ENCODE measurements around the gene THBS2. TPM values are rescaled to one million over a fixed set of nuclear protein-coding genes. Genes with fewer than 3 reads are reported as not detected.

The THBS2 gene
- total RNA-seq, 1 donor from 2014 or later = 709 TPM

- peaks cover 0 to 10% of the 10 kb centered on the region in 2 donors for H3K4me1 ChIP-seq
- no peak for TF ChIP-seq CTCF (IDR thresholded peaks at IDR 0.05)
- H3K4me3 ChIP-seq = no peak overlapping the region
- H3K27ac ChIP-seq = peak overlapping the region in 1 of 2 donors; percentile 44
- DNase-seq (ENCODE audit: low spot score in 2 of 2) = no peak
- H3K9me3 ChIP-seq = no peaks in the 10 kb centered on the region
- intact Hi-C loops (cut with DNase I) = no loop called here
- H3K36me3 ChIP-seq = peaks cover 63 to 81% of the 10 kb centered on the region in 2 donors
- no peaks in the 10 kb centered on the region for H3K27me3 ChIP-seq
Measured at GRCh38 chr6:169241688-169242350, 11.8 kb downstream of the THBS2 start.

- intact Hi-C loops (cut with DNase I) = no loop called here
- Histone ChIP-seq H3K4me3 (no peak overlapping the region), H3K36me3 (peaks cover 59 to 75% of the 10 kb centered on the region in 2 donors), H3K4me1 (peaks cover 0 to 3% of the 10 kb centered on the region in 2 donors), H3K27ac (peak overlapping the region; percentile 44 to 57), H3K9me3 (no peaks in the 10 kb centered on the region), H3K27me3 (no peaks in the 10 kb centered on the region)
- no peak for DNase-seq (ENCODE audit: low spot score in 2 of 2)
- TF ChIP-seq CTCF (IDR thresholded peaks at IDR 0.05) = no peak
Measured at GRCh38 chr6:169240591-169241390, 12.9 kb downstream of the THBS2 start.

- H3K36me3 ChIP-seq = peaks cover 56 to 75% of the 10 kb centered on the region in 2 donors
- H3K9me3 ChIP-seq = no peaks in the 10 kb centered on the region
- H3K4me1 ChIP-seq = peaks cover 0 to 3% of the 10 kb centered on the region in 2 donors
- H3K4me3 ChIP-seq = no peak overlapping the region
- no peaks in the 10 kb centered on the region for H3K27me3 ChIP-seq
- no peak for TF ChIP-seq CTCF (IDR thresholded peaks at IDR 0.05)
- peak overlapping the region; percentile 44 to 57 for H3K27ac ChIP-seq
- intact Hi-C loops (cut with DNase I) = no loop called here
- DNase-seq (ENCODE audit: low spot score in 2 of 2) = no peak
Measured at GRCh38 chr6:169240125-169240524, 13.5 kb downstream of the THBS2 start.

DNA sequence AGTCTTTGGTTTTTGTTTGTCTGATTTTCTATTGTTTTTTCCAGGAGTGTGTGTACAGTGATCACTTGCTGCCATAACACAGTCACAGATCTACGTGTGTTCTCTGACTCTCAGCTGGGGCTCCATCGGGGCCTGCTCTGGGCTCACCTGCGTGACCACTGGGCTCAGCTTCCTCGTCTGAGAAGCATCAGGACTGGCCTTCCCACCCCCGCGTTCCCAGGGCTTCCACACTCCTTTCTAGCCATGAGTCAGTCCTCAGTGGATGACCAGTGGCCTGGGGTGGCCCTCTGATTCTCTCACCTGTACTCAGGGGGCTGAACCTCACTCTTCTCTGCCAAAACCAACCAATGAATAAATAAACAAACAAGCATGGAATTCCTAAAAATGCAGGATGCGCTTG is 14.5 kb downstream of the THBS2 start:
- no peaks in the 10 kb centered on the region for H3K4me1 ChIP-seq
- peaks cover 53 to 75% of the 10 kb centered on the region in 2 donors for H3K36me3 ChIP-seq
- no peak for DNase-seq (ENCODE audit: low spot score in 2 of 2)
- no peaks in the 10 kb centered on the region for H3K9me3 ChIP-seq
- intact Hi-C loops (cut with DNase I) = no loop called here
- TF ChIP-seq CTCF (IDR thresholded peaks at IDR 0.05) = no peak
- H3K4me3 ChIP-seq = no peak overlapping the region
- H3K27me3 ChIP-seq = no peaks in the 10 kb centered on the region
- peak overlapping the region in 1 of 2 donors; percentile 44 for H3K27ac ChIP-seq

GRCh38 chr6:169238766-169239165 is 14.9 kb downstream of the THBS2 start:
- no peaks in the 10 kb centered on the region for H3K27me3 ChIP-seq
- TF ChIP-seq CTCF (IDR thresholded peaks at IDR 0.05) = no peak
- DNase-seq (ENCODE audit: low spot score in 2 of 2) = no peak
- H3K36me3 ChIP-seq = peaks cover 52 to 75% of the 10 kb centered on the region in 2 donors
- no peaks in the 10 kb centered on the region for H3K4me1 ChIP-seq
- peak overlapping the region in 1 of 2 donors; percentile 44 for H3K27ac ChIP-seq
- H3K9me3 ChIP-seq = no peaks in the 10 kb centered on the region
- intact Hi-C loops (cut with DNase I) = no loop called here
- no peak overlapping the region for H3K4me3 ChIP-seq
